ENCODE measurements around the gene TPP1. TPM values are rescaled to one million over a fixed set of nuclear protein-coding genes. Genes with fewer than 3 reads are reported as not detected.

The TPP1 gene
- total RNA-seq, 6 experiments from 2014 or later: 62.5 to 159 (median 81.0) TPM

- ATAC-seq: peak; percentile 67 to 78 (median 70)
- Histone ChIP-seq H3K36me3 (no peaks in the 10 kb centered on the region), H3K4me1 (peaks cover 0 to 36% (median 17%) of the 10 kb centered on the region in 4 donors), H3K9me3 (no peaks in the 10 kb centered on the region), H3K27ac (peak overlapping the region in 2 of 3 donors; percentile 26 to 27), H3K27me3 (no peaks in the 10 kb centered on the region), H3K4me3 (no peak overlapping the region)
- no peak for TF ChIP-seq CTCF (IDR thresholded peaks at IDR 0.05)
- no peak for TF ChIP-seq POLR2A (IDR thresholded peaks at IDR 0.05)
- peak; percentile 65 to 71 (median 67) for DNase-seq
- intact Hi-C loops (cut with DNase I): no loop called here
- 34% methylated on average over 6 of the region's 10 CpGs for WGBS (ENCODE audit: insufficient coverage, low coverage, low lambda C conversion rate, missing lambda C conversion rate)
Measured at GRCh38 chr11:6635082-6635932, 16.1 kb upstream of the TPP1 start.

- Histone ChIP-seq H3K4me1 (peaks cover 0 to 36% (median 17%) of the 10 kb centered on the region in 4 donors), H3K9me3 (no peaks in the 10 kb centered on the region), H3K4me3 (no peak overlapping the region), H3K36me3 (no peaks in the 10 kb centered on the region), H3K27ac (peak overlapping the region in 1 of 3 donors; percentile 26), H3K27me3 (no peaks in the 10 kb centered on the region)
- DNase-seq (no peak), ATAC-seq (peak in 1 of 4 donors; percentile 15)
- 23% methylated on average over 1 of the region's 1 CpG for WGBS (ENCODE audit: insufficient coverage, low coverage, low lambda C conversion rate, missing lambda C conversion rate)
- TF ChIP-seq CTCF (IDR thresholded peaks at IDR 0.05) (no peak), POLR2A (IDR thresholded peaks at IDR 0.05) (no peak)
- intact Hi-C loops (cut with DNase I): no loop called here
Measured at GRCh38 chr11:6634534-6634933, 15.3 kb upstream of the TPP1 start.

GRCh38 chr11:6633422-6634408 is 14.5 kb upstream of the TPP1 start:
- peaks cover 0 to 33% (median 17%) of the 10 kb centered on the region in 4 donors for H3K4me1 ChIP-seq
- no peaks in the 10 kb centered on the region for H3K27me3 ChIP-seq
- 90% methylated on average over 4 of the region's 16 CpGs for WGBS (ENCODE audit: insufficient coverage, low coverage, low lambda C conversion rate, missing lambda C conversion rate)
- no peaks in the 10 kb centered on the region for H3K9me3 ChIP-seq
- no peaks in the 10 kb centered on the region for H3K36me3 ChIP-seq
- no peak overlapping the region for H3K27ac ChIP-seq
- intact Hi-C loops (cut with DNase I): no loop called here
- DNase-seq: no peak
- no peak for ATAC-seq
- no peak overlapping the region for H3K4me3 ChIP-seq
- TF ChIP-seq POLR2A (IDR thresholded peaks at IDR 0.05) (no peak), CTCF (IDR thresholded peaks at IDR 0.05) (no peak)

- Histone ChIP-seq H3K4me1 (peaks cover 0 to 20% (median 8%) of the 10 kb centered on the region in 4 donors), H3K36me3 (no peaks in the 10 kb centered on the region), H3K27ac (no peak overlapping the region), H3K9me3 (no peaks in the 10 kb centered on the region), H3K27me3 (no peaks in the 10 kb centered on the region), H3K4me3 (no peak overlapping the region)
- no peak for DNase-seq
- intact Hi-C loops (cut with DNase I): no loop called here
- no peak for ATAC-seq
- 81% methylated on average over 7 of the region's 29 CpGs for WGBS (ENCODE audit: insufficient coverage, low coverage, low lambda C conversion rate, missing lambda C conversion rate)
- TF ChIP-seq CTCF (IDR thresholded peaks at IDR 0.05) (no peak), POLR2A (IDR thresholded peaks at IDR 0.05) (no peak)
Measured at GRCh38 chr11:6632116-6633073, 13.2 kb upstream of the TPP1 start.
